Astrocyte (in vitro differentiated cells and primary cell): ENCODE results near the gene CTDSPL.

Experiments used
- CTCF ChIP-seq: IDR thresholded peaks from 2 replicates; pipeline ENCODE4 v1.5.1; 2011; ENCODE audit warnings: low read depth, mild to moderate bottlenecking, inconsistent platforms, low read length, moderate library complexity; ENCODE audit not compliant: insufficient read depth
- EZH2 ChIP-seq: IDR thresholded peaks from 2 replicates; pipeline ENCODE4 v1.6.1; 2012; ENCODE audit warnings: mild to moderate bottlenecking, low read length, inconsistent platforms; ENCODE audit not compliant: insufficient read depth

DNA sequence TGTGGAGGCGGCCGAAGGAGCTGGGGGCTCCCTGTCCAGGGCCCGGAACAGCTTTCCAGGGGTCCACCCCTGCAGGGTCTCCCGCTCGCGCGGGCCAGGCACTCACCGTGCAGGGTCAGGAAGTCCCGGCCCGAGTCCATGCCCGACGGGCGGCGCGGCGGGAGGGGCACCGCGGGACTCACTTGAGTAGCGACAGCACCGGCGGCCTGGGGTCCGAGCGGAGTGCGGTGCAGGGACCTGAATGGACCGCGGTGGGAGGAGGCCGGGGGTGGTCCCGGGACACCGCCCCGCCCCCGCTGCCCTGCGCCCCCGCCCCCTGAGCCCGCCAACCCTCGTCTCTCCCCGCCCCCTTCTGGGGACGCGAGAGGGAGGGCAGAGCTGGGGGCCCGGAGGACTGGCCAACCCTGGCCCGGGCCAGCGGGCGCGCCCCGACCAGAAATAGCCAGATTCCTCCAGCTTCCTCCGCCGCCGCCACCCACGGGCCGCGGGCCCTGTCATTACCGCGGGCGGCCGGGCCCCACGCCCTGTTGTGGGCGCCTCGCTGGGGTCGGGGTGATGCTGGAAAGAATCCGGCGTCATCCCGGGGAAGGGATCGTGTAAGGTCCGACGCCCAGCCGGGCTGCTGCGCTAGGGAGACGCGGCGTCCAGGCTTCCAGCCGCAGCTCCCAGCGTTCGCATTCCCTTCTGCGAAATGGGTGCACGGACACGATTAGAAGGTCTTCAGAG, 167.9 kb downstream of the CTDSPL start, which contains the start of gene PLCD1:
- TF ChIP-seq CTCF = no peak
- no peak for TF ChIP-seq EZH2
